Activated CD8-positive, alpha-beta memory T cell treated with anti-CD3 and anti-CD28 coated beads for 24 hours (primary cell): ENCODE data around the gene C10orf90.

Source experiments
- DNase-seq: peaks from one replicate; pipeline ENCODE4 v3.0.0-alpha.2; 2020

C10orf90 gene

DNA sequence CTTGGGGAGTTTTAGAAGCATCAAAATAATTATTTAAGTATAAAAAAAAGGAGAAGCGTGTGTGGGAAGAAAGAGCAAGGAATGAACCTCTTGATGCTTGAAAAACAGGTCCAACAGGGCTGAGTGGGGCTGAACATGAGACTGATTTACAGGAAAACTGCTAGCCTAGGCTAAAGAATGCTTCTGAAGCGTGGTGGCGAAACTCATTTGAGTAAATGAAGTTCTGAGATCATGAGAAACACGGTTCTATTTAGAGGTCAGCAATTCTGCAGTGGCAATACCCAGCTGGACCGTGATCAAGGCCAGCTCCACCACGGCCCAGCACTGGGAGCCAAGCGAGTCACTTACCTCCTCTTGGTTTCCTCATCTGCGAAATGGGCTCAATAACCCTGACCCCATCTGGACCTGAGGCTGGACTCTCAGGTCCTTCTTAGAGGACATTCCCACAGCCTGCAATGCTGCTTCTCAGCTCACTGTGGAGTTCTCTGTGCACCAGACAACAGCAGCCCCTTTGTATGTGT, 142.1 kb downstream of the C10orf90 start:
- DNase-seq, result no peak

DNA sequence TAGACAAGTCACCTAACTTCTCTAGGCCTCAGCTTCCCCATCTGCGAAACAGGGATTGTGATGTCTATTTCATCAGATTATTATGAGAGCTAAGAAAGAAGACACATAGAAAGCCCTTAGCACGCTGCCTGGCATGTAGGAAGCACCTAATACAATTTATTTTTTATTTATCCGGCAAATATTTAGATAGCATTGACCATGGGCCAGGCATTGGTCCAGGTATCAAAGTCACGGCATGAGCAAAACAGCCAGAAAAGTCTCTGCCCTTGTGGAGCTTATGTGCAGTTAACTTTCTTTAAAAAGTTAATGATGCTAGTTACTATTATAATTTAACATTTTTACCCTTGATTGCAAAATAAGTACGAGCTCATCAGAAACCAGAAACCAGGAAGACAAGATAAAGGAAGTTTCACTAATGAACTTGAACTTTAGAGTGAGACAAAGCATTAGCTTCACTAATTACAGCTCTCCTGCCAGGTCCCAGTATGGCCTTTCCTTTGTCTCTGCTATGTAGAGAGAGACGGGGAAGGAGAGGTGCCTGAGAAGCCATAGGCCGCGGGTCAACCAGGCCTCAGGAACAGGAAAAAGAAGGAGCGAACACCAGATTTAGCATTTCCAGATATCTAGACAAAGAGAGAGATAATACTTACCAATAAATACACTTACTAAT, 142.7 kb downstream of the C10orf90 start:
- no peak for DNase-seq

DNA sequence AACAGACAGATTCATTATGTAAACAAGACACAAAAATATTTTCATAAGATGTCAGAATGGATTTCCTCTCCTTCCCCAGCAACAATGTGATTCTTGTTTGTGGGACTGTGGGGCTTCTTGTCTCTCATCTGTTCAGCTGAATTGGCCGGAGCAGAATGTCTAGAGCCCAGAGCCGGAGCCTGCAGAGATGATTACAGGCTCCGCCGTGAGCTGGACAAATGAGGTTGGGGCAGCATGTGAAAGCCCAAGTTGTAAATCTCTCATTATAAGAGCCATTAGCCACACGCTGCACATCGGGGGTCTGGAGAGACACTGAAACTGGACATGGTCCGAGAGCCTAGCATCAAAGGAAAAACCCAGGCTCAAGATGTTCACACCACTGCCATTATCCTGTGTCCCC, 145.2 kb downstream of the C10orf90 start:
- no peak for DNase-seq

DNA sequence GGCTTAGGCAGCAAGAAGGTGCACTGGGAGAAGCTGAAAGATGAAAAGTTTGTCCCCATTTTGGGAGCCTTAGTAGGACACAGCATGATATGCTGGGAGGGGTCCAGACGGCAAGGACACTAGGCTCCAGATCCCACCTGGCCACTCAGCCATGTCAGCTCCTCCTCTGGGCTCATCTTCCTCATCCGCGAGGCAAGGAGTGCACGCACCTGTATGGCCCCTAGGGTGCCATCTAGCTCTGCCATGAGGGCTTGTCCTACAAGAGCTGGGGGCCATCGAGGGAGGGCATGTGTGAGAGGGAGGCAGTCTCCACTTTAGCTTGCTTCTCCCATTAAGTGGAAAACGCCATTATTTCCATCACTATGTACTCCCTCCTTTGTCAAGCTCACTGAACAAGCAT, 146.0 kb downstream of the C10orf90 start:
- DNase-seq, result no peak

DNA sequence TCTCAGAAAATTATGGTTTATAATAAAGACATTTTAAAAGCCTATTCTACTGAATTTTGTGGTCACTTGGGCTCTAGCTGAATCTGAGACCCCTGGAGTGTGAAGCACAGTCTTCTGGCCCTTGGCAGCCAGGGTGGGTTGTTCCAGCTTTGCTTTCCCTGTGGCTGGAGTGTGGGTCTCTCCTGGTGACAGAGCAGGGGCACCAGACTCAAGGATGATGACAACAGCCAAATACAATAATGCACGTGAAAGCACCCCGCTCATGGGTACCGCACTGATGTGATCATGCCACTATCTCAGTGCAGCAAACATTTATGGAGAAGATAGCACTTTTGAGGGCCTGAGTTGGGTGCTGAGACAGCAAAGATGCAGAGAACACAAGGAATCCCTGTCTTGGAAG, 147.4 kb downstream of the C10orf90 start:
- DNase-seq, result no peak

DNA sequence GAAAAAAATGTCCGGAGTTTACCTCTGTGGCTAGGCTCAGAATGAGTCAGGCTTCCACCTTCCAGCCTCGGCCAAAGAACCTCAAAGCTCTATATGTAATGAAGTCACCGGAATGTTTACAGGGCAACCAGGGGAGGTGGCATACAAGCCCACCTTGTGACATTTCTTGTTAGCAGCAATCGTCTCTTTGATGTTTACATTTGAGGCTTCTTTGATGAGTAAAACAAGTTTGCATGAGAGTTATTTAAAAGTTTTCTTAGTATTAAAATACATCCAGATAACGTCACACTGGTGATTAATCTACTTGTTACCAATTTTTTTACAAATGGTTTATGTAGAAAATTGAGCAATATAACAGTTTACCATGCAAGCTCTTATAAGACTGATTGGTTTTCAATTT, 149.1 kb downstream of the C10orf90 start:
- DNase-seq, result no peak

DNA sequence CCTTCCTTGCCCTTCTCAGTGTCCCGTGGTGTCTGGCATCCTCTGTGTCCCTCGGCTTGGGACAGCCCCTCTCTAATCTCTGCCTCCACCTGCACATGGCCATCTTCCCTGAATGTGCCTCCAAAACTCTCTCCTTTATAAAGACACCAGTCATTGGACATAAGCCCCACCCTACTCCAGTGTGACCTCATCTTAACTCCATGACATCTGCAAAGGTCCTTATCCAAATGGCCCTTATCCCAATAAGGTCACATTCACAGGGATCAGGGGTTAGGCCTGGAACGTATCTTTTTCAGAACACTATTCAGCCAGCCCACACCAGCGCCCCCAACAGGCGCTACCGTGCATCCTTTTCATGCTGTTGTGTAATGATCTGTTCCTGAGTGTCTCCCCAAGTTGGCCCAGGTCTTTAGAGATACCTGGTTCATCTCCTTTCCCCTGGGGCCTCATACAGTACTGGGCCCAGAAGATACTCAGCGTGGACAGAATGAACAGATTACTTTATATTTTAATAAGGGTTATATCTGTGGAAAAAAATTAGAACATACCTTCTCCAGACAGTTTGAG, 149.7 kb downstream of the C10orf90 start:
- no peak for DNase-seq

DNA sequence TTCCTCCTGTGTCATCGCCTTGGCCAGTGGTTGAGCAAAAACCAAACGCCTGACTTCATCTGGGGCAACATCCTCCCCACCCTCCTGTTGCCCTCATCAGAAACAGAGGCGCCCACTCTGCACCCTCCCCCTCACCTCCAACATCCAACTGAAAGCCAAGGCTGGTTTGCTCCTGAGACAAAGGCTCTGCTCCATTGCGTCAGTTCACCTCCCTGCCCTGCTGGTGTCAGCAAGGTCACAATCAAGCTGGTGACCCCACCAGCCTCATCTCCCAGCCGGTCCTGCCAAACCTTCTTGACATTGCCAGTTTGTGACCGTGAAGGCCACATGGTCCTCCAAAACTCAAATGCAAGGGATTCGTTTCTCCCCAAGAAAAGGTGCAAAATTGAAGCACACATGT, 150.5 kb downstream of the C10orf90 start:
- DNase-seq, result no peak

DNA sequence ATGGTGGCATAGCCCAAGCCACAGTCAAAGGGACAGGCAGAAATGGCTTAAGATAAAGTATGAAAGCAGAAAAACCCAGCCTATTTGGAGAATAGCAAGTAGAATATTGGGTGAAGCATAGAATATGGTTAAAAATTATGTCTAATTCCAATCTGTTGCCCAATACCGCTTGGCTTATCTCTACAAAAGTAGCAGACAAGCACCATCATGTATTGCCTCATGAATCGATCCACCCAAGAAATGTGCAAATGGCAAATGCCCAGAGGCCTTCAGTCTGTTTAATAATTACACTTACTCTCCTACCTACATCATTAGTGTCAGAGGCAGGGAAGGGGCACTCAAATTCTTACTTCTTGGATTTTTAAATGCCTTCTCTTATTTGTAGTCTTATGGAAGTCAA, 151.3 kb downstream of the C10orf90 start:
- DNase-seq, result no peak

DNA sequence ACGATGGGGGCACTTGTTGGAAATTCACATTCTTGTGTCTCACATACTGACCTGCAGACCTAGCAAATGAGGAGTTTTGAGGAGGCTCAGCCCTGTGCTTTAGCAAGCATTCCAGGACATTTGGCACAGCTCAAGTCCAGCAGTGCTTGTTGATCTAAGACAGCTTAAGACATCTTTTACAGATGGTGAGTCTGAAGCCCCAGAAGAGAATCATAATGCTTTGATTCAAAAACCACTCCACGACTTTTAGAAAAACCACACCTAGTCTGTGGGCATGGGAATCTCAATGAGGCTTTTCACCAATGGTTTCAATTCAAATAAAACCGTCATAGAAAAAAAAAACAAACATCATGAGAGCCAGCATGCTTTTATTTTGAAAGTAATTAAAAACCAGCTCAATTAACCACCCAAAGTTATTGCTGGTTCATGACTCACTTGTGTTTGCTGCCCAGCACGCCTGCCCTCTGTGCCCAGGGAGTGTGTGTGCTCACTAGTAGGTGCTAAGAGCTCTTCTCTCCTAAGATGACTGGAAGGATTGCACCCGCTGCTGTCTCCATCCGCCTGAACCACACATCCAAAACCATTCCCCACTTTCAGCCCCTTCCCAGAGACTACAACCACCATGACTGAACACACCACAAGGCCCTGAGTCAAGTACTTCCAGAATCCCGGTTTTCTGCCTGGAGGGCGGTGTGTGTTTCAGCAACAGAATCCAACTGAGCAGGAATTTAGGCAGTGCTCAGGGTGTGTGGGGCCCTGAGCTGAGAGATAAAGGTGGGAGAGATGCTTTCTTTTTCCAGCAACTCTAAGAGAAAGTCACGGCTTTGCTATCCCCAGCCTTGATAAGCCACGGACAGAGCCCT, 152.0 kb downstream of the C10orf90 start:
- no peak for DNase-seq

DNA sequence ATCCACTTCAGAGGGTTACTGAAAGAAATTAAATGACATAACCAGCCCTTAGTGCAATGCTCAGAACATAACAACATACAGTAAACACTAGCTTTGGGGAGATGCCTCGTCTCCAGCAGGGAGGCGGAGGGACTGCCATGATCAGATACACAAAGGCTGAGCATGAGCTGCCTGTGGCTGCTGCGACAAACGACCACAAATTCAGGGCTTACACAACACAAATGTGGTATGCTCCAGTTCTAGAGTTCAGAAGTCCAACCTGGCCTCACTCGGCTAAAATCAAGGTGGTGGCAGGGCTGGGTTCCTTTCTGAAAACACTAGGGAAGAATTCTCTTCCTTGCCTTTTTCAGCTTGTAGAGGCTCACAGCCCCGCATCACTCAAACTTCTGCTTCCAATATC, 154.0 kb downstream of the C10orf90 start:
- no peak for DNase-seq

DNA sequence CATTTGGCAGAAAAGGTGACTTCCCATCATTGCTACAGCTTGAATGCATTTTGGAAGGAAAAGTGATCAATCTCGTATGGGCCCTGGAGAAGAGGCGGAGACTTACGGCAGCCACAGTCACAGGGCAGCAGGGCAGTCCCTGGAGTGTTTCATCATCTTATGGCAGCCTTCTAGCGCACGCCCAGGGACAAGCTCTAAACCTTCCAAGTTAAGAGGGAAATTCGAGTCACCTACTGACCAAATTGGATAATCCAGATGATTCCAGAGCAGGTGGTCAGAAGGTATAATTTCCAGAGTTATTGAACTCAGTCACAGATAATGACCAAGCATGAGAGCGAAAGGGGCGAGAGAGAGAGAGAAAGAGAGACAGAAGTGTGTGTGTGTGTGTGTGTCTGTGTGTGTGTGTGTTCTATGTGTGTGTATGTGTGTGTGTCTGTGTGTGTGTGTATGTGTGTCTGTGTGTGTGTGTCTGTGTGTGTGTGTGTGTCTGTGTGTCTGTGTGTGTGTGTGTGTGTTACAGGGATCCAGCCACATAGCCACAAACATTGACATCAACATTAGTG, 158.5 kb downstream of the C10orf90 start:
- DNase-seq, result no peak

DNA sequence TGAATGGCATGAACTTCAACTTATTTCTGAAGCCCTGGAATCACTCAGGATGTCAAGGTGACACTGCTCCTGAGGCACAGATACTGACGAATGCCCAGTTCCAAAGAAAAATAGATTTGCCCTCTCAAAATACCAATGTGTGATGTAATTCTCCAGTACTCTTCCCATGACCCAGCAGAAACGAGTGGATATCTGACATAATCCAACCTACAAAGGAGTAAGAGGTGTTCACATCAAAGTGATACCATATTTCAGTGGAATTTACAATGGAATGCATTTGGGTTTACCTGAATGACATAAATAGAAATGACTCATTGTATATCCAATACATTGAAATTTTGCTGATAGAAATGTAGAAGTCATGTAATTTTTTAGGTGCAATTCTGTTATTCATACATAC, 161.3 kb downstream of the C10orf90 start:
- DNase-seq, result no peak

DNA sequence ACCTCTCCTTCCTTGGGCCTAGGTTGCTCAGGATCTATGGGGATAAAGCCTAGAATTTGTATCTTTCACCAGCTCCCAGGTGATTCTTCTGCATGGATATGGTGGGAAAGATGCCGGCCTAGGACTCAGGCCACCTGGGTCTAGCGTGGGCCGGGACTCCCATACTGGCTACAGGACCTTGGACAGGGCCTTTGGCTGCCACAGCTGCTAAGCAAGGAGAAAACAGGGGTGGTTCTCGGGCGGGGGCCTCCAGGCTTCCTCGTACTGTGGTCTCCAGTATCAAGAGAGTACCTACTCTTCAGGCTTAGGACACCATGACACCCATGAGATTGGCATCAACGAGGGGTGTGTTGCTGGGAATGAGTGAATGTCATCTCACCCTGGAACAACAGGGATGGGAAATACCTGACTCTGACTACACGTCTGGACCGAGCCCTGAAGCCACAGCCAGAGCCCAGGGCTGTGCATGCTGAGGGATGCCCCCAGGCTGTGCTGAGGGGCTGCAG, 161.9 kb downstream of the C10orf90 start:
- DNase-seq, result no peak

DNA sequence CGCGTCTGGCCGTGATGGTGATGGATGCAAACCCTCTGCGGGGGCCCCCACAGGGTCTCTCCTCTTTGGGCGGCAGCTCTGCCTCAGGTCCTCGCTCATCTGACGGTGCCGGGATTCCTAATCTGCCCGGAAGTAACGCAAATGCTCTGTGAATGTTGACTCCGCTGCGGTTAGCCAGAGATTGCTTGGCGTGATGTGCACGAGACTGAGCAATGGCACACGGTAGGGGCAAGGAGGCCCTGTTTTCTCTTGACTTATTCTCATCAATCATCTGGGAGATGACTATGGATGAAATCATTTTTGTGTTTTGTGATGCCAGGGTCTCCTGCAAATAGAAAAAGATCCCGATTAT, 165.8 kb downstream of the C10orf90 start:
- DNase-seq, result no peak

DNA sequence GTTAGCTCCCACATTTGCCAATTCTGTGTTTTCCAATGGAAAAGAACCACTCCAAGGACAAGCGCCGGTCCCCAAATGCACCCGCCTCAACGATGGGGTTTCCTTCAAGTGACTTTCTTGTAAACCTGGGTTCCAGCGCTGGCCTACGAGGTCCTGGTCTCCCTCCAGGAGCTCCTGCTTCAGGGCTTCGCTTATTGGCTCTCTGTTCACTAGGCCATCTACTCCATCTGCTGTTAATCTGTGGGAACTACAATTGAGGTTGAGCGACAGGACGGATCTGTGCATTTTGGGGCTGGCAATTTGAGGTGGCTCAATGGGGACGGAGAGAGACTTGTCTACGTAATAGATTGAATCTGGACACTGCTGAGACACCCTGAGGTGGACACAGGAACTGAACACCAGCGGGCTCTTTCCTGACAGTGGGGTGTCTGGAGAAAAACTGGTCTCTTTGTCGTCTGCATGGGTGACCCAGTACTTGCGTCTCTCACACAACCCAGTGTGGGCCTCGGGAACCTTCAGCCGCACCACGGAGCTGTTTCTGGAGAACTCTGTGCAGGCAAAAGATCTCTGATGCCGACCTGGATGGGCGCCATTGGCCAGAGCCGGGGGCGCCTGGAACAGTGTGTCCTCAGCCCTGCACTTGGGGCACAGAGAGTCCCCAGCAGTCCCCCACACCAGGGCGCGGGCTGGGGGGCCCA, 166.3 kb downstream of the C10orf90 start:
- DNase-seq, result no peak

DNA sequence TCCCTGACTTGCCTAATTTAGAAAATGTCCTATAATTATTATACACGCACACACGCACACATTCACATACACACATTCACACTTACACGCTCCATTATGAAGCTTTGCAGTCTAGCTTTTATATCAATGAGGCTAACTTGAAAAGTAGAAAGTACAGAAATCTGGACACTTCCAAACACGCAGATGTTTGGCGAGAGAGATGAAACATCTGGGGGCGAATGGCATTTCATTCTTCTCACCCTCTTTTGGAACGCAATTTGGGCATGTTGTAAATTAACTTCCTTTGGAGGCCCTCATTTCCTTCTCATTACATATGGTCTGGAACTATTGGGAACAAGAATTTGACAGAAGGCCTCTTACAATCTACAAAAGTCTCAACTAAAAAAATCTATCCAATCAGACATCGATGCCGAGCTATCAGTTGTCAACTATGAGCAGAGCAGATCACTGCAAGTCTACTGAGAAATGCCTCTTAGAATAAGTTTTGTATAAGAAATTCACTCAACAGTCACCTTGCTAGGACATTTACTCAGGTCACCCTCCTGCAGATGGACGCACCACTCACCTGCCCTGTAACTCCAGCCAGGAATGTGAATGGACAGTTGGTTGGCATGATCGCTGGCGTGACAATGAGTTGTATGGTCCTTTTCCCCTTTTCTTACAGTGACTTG, 167.0 kb downstream of the C10orf90 start:
- no peak for DNase-seq

DNA sequence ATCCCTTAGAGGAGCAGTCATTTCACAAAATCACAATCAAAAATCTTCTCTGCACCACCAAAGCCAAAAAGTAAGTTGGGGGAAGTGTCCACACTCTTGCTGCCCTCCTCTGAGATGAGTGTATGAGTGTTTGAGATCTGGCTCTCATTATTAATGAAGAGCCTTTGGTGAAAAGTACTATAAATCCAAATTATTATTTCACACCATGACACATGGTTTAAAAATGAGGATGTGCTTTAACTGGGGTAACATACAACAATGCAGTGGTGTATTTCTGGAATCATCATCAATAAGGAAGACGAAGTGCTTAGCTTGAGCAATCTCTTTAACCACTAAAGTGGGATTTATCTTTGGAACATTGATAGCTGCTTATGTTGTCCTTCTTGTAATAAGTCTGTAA, 168.1 kb downstream of the C10orf90 start:
- DNase-seq, result no peak

DNA sequence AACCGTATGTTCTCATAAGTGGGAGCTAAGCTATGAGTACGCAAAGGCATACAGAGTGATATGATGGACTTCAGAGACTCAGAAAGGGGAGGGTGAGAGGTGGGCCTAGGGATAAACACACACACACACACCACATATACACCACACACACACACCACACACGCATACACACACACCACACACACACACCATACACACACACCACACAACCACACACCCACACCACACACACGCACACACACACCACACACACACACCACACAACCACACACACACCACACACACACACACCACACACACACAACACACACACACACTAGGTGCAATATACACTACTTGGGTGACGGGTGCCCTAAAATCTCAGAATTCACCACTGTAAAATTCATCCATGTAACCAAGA, 168.7 kb downstream of the C10orf90 start:
- DNase-seq, result no peak

DNA sequence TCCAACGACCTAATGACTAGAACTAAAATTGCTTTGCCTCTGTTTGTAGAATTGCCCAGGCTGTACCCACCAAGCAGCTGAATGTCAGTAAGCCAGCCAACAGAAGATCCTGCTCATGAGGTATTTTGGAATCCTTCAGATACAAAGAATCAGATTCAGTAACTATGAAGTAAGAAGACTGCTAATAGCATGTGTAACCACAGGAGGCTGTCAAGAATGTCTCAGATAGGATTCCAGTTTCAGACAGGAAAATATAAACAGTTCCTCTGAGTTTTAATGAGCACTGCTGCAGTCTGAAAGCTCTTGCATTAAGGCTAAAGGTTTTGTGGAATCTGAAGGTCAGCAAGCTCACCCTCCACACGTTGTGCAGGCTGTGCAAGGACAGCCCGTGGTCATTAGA, 169.6 kb downstream of the C10orf90 start:
- DNase-seq, result no peak

DNA sequence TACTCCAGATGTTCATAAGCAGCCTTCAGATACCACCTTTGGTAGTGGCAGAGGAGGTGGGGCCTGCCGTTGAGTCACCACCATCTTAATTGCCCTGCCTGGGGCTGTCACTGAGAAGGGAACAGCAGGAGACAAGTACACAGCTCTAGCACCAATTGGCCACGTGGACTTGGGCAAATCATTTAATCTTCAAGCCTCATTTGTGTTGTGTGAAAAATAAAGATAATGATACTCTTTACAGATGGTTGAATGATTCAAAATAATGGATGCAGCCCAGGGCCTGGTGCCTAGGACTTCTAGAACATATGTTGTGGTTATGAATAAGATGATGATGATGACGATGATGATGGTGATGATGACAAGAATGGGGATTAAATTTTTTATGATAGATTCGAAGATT, 170.3 kb downstream of the C10orf90 start:
- no peak for DNase-seq

DNA sequence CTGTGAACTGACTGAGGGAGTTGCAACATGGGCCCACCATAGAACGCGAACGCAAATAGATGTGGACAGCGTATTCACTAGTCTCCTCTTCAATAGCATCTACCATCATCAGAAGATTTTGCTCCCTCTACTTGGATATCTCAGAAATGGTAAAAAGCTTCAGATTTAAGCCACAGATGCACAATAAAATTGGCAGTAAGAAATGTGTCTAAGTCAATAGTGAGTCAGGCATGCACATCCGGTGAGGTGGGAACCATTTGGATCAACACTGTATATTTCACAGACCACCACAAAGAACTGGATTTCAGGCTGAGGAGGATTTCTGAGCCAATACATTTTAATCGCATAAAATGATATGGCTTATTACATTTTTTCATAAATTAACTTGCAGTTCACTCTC, 170.7 kb downstream of the C10orf90 start:
- DNase-seq, result no peak
